C4-2B (cell line): Measurements from ENCODE around the gene ORM1.

Source experiments
- H3K27ac ChIP-seq: fragments of 450-650 bp; 2 replicates; pipeline ENCODE4 v1.5.1; 2017
- ZFX ChIP-seq: fragments of 450-650 bp; IDR thresholded peaks from 2 replicates; pipeline ENCODE4 v1.6.1; 2017
- TF ChIP-seq, protein P1 (sequence below): fragments of 450-650 bp; conservative IDR thresholded peaks from 2 replicates; pipeline ENCODE4 v1.5.1; 2017; ENCODE audit warnings: mild to moderate bottlenecking

Gene ORM1

DNA sequence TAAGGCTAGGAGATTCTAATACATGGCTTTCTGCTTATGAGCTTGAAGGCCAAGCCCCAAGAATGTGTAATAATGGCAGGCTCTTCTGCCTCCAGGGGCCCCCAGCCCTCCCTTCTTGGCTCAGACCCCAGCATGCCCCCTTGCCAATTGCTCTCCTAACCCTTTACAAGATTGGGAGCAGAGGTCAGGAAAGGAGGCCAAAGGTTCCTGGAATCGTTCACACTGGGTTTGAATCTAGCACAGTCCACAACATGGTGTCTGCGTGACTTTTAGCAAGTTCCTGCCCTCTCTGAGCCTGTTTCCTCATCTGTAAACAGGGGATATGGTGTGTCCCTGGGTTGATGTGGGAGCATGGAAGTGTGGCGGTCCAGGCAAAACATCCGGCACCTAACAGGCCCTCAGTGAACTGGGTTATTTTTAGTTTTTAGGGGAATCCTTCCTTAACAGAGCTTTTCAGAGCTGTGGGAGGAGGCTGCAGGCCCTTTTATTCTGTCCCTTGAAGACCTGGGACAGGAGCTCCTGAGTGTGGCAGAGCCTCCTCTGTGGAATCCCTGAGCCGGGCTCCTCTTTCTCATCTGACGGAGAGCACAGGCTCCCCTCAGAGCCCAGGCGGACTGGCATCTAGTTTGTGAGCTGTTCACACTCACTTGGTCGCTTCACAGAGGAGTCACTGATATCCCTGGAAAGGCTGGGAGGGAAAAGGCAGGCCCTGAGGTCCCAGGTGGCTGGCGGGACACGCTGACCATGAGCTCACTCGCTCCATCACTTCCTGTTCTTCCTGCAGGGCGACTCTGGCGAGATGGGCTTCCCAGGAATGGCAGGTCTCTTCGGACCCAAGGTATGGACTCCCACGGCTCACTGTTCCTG is 23.4 kb upstream of the ORM1 start:
- TF ChIP-seq, protein P1, sequence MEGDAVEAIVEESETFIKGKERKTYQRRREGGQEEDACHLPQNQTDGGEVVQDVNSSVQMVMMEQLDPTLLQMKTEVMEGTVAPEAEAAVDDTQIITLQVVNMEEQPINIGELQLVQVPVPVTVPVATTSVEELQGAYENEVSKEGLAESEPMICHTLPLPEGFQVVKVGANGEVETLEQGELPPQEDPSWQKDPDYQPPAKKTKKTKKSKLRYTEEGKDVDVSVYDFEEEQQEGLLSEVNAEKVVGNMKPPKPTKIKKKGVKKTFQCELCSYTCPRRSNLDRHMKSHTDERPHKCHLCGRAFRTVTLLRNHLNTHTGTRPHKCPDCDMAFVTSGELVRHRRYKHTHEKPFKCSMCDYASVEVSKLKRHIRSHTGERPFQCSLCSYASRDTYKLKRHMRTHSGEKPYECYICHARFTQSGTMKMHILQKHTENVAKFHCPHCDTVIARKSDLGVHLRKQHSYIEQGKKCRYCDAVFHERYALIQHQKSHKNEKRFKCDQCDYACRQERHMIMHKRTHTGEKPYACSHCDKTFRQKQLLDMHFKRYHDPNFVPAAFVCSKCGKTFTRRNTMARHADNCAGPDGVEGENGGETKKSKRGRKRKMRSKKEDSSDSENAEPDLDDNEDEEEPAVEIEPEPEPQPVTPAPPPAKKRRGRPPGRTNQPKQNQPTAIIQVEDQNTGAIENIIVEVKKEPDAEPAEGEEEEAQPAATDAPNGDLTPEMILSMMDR = no peak
- no peak for TF ChIP-seq ZFX
- no peak overlapping the region for H3K27ac ChIP-seq

DNA sequence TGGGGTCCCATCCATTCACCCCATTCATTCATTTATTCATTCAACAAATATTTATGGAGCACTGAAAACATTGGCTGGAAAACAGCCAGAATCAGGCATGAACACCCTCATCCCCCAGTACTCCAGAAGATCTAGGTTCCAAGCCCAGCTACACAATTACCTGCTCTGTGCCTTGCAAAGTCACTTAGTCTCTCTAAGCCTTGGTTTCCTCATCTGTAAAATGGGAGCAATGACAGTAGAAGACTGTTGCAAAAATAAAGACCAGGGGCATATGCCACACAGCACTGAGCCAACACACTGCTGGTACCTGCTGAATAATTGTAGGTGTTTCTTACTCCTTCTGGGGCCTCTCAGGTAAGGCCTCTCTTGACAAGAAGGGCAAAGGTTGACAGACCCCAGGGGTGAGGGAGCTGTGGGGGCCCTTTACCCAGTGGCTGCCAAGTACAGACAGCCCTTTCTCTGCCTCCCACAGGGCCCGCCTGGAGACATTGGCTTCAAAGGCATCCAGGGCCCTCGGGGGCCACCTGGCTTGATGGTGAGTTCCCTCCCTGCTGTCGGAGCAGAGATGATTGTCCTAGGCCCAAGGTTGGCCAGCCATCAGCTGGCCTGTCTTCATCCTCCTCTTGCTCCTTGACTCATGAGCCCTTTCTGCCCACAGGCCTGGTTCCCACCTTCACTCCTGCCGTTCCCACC is 22.6 kb upstream of the ORM1 start:
- H3K27ac ChIP-seq = no peak overlapping the region
- TF ChIP-seq, protein P1 = no peak
- no peak for TF ChIP-seq ZFX

DNA sequence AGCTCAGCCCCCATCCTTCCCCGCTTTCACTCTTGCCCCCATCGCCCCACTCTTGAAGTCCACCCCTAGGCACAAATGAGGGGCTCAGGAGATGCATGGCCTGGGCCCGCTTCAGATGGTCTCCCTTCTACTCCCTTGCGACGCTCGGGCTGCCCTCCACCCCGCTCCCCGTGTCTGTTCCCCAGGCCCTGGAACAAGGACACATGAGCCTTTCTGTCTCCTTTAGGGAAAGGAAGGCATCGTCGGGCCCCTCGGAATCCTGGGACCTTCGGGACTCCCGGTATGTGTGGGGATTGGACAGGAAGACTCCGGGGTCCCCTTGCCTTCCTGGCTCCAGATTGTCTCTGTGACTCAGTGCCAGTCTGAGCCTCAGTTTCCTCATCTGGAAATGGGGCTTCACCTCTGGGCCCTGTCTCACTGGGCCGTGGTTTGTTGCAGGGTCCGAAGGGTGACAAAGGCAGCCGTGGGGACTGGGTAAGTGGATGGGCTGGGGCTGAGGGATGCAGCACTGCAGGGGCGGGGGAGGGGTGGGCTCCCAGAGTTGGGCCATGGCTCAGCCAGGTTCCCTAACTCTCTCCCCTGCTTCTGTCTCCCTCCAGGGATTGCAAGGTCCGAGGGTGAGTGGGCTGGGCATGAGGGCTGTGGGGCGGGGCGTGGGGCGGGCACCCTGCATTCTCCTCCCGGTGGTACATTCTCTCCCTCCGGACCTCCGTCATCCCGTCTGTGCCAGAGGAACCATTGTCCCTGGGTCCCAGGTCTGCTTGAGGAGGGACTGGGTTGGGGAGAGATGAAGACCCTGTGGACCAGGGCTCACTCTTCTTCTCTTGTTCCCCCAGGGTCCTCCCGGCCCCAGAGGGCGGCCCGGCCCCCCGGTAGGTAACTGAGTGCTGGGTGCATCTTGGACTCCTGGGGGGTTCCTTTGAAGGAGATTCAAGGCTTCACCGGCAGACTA is 21.8 kb upstream of the ORM1 start:
- TF ChIP-seq, protein P1 = no peak
- TF ChIP-seq ZFX = no peak
- H3K27ac ChIP-seq = no peak overlapping the region

DNA sequence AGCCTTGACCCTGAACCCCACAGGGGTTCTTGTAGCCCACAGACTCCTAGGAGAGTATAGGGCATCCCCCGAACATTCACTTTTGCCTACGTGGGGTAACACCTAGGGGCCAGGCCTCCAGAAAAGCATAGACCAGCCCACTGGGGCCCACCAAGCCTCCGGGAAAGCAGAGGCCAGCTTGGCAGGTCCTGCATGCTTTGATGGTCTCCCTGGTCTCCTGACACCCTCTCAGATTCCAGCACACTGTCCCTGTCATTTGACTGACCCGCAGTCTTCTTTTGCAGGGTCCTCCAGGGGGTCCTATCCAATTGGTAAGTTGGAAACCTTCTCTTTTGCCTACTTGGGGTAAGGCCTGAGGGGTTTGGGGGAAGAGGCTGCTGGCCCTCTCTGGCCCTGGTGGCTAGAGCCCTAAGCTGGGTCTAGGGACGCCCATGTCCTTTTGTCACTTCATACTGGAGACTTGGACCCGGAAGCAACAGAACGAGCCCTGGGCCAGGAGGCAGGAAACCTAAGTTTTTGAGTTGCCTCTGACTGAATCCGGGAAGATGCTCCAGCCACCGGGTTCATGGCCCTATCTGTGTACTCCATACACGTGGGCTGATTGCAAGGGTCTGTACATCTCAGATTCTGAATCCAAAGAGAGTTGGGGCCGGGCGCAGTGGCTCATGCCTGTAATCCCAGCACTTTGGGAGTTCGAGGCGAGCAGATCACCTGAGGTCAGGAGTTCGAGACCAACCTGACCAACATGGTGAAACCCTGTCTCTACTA is 20.9 kb upstream of the ORM1 start:
- no peak for TF ChIP-seq ZFX
- TF ChIP-seq, protein P1 = no peak
- H3K27ac ChIP-seq = no peak overlapping the region

DNA sequence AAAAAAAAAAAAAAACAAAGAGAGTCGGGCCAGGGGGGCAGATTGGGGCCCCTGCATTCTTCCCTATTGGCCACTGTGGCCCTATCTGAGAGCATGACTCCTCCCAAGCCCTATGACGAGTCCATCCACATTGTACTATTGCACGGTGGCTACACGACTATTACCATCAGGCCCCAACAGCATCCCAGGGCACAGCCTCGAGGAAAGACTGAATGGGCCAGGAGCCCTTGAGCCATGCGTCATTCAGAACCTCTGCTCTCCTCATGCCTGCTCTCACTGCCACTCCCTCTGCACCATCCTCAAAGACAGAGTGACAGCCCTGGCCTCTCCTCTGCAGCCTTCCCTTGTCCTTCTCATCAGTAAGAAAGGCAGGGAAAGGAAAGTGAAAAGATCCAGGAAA is 20.2 kb upstream of the ORM1 start:
- no peak overlapping the region for H3K27ac ChIP-seq
- TF ChIP-seq, protein P1 = no peak
- no peak for TF ChIP-seq ZFX

DNA sequence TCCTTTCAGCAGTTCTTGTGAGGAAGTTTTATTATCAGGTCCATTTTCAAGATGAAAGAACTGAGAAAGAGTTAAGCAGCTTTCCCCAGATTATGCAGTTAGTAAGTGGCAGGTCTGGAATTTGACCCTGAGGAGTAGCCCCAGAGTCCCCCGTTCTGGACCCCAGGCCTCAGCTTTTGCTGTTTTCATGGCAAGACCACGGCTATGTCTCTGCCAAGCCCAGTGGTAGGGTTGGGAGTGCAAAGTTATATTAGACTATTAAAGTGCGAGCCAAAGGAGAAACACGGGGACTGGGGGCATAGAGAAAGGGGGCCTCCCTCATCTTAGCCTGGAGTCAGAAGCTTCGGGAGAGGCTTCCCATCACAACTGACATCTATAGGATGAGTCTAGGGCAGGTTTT is 19.3 kb upstream of the ORM1 start:
- H3K27ac ChIP-seq = no peak overlapping the region
- no peak for TF ChIP-seq ZFX
- TF ChIP-seq, protein P1 = no peak
